ENCODE results near the gene CEBPZOS. TPM values are rescaled to one million over a fixed set of nuclear protein-coding genes. Genes with fewer than 3 reads are reported as not detected.

The CEBPZOS gene
- total and polyA plus RNA-seq, 9 of the 15 experiments (the other 6 are each of a cell fraction or from before 2014, with no cell fraction given) = 21.7 to 64.8 (median 46.7) TPM

DNA sequence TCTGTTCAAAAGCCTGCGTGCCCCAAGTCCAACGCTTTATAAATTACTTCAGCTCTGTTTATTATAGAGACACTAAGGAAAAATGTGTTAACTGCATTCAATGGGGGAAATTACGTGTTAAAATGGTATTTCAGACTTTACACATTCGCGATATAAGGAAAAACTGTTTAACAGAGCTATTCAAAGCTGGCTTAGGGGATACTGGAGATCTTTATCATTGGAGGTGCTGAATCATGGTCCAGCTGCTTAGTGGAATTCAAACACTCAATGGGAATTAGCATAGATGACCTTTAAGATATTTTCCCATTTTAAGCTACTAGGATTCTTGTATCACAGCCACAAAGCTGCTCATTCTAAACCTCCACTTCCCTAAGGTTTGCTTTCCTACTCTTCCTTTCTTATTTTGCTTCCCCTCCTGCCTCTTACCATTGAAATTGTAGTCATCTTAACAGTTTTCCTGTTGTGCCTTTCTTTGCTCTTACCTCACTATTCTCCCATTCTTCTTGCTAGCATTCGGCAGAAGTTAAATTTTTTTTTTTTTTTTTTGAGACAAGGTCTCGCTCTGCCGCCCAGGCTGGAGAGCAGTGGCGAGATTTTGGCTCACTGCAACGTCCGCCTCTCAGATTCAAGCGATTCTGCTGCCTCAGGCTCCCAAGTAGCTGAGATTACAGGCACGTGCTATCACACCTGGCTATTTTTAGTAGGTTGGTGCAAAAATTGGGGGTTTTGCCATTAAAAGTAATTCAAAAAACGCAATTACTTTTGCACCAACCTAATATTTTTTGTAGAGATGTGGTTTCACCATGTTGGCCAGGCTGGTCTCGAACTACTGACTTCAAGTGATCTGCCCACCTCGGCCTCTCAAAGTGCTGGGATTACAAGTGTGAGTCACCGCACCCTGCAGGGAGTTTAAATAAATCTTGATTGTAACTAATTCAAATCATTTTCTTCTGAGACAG, 14.3 kb upstream of the CEBPZOS start (continued):
- no peak for TF ChIP-seq FIP1L1 (IDR thresholded peaks at IDR 0.05; ENCODE audit: low read depth, low read length, poor library complexity, severe bottlenecking)
- peak; percentile 69 for TF ChIP-seq C11orf30 (IDR thresholded peaks at IDR 0.05; ENCODE audit: low read depth)
- TF ChIP-seq, protein P1, sequence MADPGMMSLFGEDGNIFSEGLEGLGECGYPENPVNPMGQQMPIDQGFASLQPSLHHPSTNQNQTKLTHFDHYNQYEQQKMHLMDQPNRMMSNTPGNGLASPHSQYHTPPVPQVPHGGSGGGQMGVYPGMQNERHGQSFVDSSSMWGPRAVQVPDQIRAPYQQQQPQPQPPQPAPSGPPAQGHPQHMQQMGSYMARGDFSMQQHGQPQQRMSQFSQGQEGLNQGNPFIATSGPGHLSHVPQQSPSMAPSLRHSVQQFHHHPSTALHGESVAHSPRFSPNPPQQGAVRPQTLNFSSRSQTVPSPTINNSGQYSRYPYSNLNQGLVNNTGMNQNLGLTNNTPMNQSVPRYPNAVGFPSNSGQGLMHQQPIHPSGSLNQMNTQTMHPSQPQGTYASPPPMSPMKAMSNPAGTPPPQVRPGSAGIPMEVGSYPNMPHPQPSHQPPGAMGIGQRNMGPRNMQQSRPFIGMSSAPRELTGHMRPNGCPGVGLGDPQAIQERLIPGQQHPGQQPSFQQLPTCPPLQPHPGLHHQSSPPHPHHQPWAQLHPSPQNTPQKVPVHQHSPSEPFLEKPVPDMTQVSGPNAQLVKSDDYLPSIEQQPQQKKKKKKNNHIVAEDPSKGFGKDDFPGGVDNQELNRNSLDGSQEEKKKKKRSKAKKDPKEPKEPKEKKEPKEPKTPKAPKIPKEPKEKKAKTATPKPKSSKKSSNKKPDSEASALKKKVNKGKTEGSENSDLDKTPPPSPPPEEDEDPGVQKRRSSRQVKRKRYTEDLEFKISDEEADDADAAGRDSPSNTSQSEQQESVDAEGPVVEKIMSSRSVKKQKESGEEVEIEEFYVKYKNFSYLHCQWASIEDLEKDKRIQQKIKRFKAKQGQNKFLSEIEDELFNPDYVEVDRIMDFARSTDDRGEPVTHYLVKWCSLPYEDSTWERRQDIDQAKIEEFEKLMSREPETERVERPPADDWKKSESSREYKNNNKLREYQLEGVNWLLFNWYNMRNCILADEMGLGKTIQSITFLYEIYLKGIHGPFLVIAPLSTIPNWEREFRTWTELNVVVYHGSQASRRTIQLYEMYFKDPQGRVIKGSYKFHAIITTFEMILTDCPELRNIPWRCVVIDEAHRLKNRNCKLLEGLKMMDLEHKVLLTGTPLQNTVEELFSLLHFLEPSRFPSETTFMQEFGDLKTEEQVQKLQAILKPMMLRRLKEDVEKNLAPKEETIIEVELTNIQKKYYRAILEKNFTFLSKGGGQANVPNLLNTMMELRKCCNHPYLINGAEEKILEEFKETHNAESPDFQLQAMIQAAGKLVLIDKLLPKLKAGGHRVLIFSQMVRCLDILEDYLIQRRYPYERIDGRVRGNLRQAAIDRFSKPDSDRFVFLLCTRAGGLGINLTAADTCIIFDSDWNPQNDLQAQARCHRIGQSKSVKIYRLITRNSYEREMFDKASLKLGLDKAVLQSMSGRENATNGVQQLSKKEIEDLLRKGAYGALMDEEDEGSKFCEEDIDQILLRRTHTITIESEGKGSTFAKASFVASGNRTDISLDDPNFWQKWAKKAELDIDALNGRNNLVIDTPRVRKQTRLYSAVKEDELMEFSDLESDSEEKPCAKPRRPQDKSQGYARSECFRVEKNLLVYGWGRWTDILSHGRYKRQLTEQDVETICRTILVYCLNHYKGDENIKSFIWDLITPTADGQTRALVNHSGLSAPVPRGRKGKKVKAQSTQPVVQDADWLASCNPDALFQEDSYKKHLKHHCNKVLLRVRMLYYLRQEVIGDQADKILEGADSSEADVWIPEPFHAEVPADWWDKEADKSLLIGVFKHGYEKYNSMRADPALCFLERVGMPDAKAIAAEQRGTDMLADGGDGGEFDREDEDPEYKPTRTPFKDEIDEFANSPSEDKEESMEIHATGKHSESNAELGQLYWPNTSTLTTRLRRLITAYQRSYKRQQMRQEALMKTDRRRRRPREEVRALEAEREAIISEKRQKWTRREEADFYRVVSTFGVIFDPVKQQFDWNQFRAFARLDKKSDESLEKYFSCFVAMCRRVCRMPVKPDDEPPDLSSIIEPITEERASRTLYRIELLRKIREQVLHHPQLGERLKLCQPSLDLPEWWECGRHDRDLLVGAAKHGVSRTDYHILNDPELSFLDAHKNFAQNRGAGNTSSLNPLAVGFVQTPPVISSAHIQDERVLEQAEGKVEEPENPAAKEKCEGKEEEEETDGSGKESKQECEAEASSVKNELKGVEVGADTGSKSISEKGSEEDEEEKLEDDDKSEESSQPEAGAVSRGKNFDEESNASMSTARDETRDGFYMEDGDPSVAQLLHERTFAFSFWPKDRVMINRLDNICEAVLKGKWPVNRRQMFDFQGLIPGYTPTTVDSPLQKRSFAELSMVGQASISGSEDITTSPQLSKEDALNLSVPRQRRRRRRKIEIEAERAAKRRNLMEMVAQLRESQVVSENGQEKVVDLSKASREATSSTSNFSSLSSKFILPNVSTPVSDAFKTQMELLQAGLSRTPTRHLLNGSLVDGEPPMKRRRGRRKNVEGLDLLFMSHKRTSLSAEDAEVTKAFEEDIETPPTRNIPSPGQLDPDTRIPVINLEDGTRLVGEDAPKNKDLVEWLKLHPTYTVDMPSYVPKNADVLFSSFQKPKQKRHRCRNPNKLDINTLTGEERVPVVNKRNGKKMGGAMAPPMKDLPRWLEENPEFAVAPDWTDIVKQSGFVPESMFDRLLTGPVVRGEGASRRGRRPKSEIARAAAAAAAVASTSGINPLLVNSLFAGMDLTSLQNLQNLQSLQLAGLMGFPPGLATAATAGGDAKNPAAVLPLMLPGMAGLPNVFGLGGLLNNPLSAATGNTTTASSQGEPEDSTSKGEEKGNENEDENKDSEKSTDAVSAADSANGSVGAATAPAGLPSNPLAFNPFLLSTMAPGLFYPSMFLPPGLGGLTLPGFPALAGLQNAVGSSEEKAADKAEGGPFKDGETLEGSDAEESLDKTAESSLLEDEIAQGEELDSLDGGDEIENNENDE (IDR thresholded peaks at IDR 0.05; ENCODE audit: low read depth, low read length) = no peak
- TF ChIP-seq SREBF2 (CRISPR knock-in tag; IDR thresholded peaks at IDR 0.05) = no peak
- no peak for TF ChIP-seq STAT5B (CRISPR knock-in tag; IDR thresholded peaks at IDR 0.05)
- TF ChIP-seq NR3C1 (CRISPR knock-in tag; IDR thresholded peaks at IDR 0.05) = no peak
- TF ChIP-seq FOSL1 (tag; conservative IDR thresholded peaks at IDR 0.05) = 0 out of 2 replicates have a peak, but pooled peaks have one; percentile 38
- TF ChIP-seq, protein P2, sequence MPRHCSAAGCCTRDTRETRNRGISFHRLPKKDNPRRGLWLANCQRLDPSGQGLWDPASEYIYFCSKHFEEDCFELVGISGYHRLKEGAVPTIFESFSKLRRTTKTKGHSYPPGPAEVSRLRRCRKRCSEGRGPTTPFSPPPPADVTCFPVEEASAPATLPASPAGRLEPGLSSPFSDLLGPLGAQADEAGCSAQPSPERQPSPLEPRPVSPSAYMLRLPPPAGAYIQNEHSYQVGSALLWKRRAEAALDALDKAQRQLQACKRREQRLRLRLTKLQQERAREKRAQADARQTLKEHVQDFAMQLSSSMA (CRISPR knock-in tag; IDR thresholded peaks at IDR 0.05) = no peak
